KOPT-K1 (cell line): ENCODE results near the gene HPCA.

ENCODE experiments used
- H3K27ac ChIP-seq: fragments of 200-600 bp; sonication (generic); 2 replicates; pipeline ENCODE4 v1.5.1; 2016; ENCODE audit warnings: antibody characterized with exemption, mild to moderate bottlenecking, low read depth, low read length; ENCODE audit not compliant: poor library complexity, severe bottlenecking
- H3K36me3 ChIP-seq: fragments of 200-600 bp; sonication (generic); 2 replicates; pipeline ENCODE4 v1.5.1; 2017; ENCODE audit warnings: antibody characterized with exemption, mild to moderate bottlenecking, low read length, moderate library complexity; ENCODE audit not compliant: insufficient read depth
- H3K9me3 ChIP-seq: fragments of 200-600 bp; sonication (generic); 2 replicates; pipeline ENCODE4 v1.5.1; 2017; ENCODE audit warnings: antibody characterized with exemption, low read length, mild to moderate bottlenecking; ENCODE audit not compliant: insufficient read depth, poor library complexity, severe bottlenecking

The HPCA gene

DNA sequence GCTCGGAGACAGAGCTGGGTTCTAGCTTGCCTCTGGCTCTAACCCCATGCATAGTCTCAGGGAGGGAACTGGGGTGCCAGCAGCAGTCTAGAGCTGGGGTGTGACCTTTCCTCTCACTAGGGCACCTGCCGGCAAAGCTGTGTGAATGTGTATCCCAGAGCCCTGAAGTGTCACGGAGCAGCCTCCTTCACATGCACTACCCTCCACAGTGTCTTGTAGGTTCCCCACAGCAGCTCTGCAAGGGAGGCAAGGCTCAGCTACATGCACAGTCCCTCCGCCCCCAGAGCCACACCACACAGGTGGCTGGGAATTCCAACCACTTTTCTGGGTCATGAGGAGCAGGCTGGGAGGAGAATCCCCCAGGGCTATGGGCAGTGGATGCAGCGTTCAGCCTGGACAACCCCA is 7.7 kb upstream of the HPCA start:
- no peak overlapping the region for H3K27ac ChIP-seq
- H3K9me3 ChIP-seq: no peaks in the 10 kb centered on the region
- no peaks in the 10 kb centered on the region for H3K36me3 ChIP-seq

GRCh38 chr1:32881291-32881690 is 5.0 kb upstream of the HPCA start:
- no peak overlapping the region for H3K27ac ChIP-seq
- no peaks in the 10 kb centered on the region for H3K9me3 ChIP-seq
- no peaks in the 10 kb centered on the region for H3K36me3 ChIP-seq

- no peak overlapping the region for H3K27ac ChIP-seq
- no peaks in the 10 kb centered on the region for H3K9me3 ChIP-seq
- no peaks in the 10 kb centered on the region for H3K36me3 ChIP-seq
Observed at GRCh38 chr1:32881871-32882850, 4.1 kb upstream of the HPCA start.

- Histone ChIP-seq H3K27ac (no peak overlapping the region), H3K9me3 (no peaks in the 10 kb centered on the region), H3K36me3 (no peaks in the 10 kb centered on the region)
Observed at GRCh38 chr1:32883338-32884031, 2.8 kb upstream of the HPCA start.

- no peaks in the 10 kb centered on the region for H3K36me3 ChIP-seq
- no peak overlapping the region for H3K27ac ChIP-seq
- no peaks in the 10 kb centered on the region for H3K9me3 ChIP-seq
Observed at GRCh38 chr1:32884032-32884372, 2.3 kb upstream of the HPCA start.

DNA sequence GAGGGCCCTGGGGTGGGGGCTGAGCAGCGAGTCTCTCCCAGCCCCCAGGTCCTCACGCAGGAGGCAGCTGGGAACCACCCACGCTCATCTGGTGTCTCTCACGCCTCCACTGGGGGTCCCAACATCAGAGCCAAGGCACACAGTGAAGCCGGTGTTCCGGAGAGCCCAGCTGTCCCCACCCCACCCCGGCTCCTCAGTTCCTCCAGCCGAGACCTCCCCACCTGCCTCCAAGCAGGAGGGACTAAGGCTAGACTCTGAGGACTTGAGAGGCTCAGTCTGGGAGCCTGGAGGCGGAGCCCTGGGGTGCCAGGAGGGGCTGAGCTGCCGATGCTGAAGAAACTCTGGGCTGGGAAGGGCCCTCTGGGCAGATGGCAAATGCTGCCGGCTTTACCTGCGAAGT is 1.6 kb upstream of the HPCA start:
- H3K9me3 ChIP-seq: no peaks in the 10 kb centered on the region
- no peak overlapping the region for H3K27ac ChIP-seq
- H3K36me3 ChIP-seq: no peaks in the 10 kb centered on the region

DNA sequence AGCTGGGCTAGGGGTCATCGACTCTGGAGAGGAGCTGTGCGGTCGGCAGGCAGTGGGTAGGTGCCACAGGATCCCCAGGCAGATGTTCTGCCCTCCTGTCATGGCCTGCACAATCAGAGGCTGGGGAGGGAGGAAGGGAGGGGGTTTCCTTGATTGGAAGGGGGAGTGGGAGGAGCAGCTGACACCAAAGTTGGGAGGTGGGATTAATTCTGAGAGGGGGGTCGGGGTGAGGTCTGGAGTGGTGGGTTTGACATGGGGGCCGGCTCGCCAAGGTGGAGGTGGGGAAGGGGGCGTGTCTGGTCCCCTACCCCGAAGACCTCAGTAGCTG is 651 bp upstream of the HPCA start:
- Histone ChIP-seq H3K36me3 (no peaks in the 10 kb centered on the region), H3K9me3 (no peaks in the 10 kb centered on the region), H3K27ac (no peak overlapping the region)

DNA sequence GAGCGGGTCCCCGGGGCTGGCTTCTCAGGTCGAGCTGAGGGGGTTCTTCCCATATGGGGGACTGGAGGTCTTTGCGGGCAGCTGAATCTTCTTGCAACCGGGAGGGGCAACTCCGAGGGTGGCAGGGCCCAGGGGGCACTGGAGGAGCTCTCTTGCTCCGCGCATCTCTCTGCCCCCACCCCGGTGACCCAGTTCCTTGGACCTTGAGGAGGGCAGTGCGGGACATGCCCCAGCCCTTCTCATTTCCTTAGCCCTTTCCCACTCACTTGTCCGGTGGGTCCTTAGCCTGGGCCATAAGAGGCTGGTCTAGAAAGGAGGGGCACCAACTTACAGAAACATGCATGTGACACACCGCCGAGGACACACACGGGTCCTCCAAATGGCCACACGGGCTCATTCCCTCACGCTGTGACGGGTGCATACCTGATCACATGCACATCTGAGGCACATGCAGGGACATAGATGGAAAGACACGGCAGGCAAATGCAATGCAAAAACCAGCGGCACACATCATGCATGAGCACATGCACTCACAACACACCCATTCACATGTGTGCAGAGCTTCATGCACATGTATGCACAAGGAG is 630 bp downstream of the HPCA start:
- Histone ChIP-seq H3K36me3 (no peaks in the 10 kb centered on the region), H3K27ac (no peak overlapping the region), H3K9me3 (no peaks in the 10 kb centered on the region)

GRCh38 chr1:32887623-32888022 is 1.3 kb downstream of the HPCA start:
- Histone ChIP-seq H3K36me3 (no peaks in the 10 kb centered on the region), H3K9me3 (no peaks in the 10 kb centered on the region), H3K27ac (no peak overlapping the region)

DNA sequence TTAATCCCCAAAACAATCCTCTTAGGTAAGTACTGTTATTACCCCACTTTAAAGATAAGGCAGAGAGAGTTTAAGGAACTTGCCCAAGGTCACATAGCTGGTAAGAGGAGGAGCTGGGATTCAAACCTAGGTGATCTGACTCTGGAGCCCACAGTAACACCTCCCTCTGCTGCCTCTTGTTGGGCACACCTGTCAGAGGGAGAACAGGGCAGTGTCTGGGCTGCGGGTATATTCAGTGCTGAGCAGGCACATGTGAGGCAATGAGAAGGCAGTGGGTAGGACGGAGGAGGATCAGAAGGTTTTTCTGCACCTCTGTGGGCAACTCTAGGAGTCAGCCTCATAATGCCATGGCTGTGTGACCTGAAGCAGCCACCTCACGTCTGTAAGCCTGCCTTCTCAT is 1.8 kb downstream of the HPCA start:
- Histone ChIP-seq H3K36me3 (no peaks in the 10 kb centered on the region), H3K9me3 (no peaks in the 10 kb centered on the region), H3K27ac (no peak overlapping the region)

DNA sequence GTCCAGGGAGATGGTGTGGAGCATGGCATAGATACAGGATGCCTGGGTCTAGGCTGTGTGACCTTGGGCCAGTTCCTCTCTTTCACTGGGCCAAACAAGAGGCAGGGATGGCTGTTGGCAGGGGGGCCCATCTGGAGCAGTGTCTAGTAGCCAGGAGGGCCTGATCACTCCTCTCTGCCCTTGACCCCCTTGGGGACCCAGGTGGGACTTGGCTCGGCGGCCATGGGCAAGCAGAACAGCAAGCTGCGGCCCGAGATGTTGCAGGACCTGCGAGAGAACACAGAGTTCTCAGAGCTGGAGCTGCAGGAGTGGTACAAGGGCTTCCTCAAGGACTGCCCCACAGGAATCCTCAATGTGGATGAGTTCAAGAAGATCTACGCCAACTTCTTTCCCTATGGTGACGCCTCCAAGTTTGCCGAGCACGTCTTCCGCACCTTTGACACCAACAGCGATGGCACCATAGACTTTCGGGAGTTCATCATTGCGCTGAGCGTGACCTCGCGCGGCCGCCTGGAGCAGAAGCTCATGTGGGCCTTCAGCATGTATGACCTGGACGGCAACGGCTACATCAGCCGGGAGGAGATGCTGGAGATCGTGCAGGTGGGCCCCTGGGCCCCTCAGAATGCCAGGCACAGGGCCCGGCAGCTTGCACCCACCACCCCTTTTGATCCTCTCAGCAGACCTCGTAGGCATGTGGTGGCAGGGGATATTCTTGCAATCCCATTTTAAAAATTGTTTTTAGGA is 2.6 kb downstream of the HPCA start:
- no peak overlapping the region for H3K27ac ChIP-seq
- H3K36me3 ChIP-seq: no peaks in the 10 kb centered on the region
- no peaks in the 10 kb centered on the region for H3K9me3 ChIP-seq

DNA sequence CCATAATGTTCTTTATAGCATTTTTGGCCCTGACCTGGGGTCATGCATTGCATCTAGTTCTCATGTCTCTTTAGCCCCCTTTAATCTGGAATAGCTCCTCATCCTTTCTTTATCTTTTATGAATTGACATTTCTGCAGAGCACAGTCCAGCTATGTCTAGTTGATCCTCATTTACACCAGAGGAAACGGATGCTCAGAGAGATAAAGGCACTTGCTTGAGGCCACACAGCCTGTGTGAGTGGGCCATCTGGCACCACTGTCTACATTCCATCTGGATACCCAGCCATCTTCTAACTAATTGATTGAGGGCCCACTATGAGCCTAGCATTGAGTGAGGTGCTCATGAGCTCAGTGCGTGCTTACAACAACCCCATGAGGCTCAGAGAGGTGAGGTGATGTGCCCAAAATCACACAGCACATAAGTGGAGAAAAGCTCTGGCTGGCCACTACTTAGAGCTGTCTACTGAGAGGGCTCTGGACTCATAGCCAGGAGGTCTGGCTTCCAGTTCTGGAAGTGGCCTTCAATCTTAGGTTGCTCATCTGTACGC is 3.5 kb downstream of the HPCA start:
- no peaks in the 10 kb centered on the region for H3K9me3 ChIP-seq
- no peak overlapping the region for H3K27ac ChIP-seq
- H3K36me3 ChIP-seq: no peaks in the 10 kb centered on the region

DNA sequence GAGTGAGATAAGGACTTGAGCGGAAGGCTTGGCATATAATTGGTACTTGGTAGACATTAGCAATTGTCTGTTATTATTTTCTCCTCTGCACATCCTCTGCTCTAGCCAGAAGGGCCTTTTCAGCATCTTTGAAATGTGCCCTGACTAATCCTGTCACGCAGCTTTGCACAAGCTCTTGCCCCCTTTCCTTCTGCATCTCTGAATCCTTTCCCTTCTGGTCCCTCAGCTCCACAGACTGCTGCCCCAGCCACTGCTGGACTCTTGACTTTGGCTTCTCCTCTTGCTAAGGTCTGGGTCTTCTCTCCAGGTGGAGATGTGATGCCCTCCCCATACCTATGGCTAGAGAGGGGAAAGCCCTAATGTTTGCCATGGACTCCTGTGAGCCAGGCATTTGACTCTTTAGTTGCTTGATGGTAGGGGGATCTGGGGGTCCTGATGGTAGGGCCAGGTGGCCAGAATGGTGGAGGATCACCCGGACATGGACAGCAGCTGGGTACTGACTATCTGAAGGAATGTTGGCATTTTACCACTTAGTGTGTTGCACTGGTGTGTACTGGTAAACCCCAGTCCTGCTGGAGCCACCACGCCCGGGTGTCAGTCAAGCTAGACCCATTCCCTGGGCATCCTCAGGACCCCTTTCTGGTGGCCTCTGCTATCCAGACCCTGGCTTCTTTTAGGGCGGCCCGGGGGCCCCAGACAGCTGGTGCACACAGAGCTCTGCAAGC is 4.4 kb downstream of the HPCA start:
- Histone ChIP-seq H3K36me3 (no peaks in the 10 kb centered on the region), H3K27ac (no peak overlapping the region), H3K9me3 (no peaks in the 10 kb centered on the region)

DNA sequence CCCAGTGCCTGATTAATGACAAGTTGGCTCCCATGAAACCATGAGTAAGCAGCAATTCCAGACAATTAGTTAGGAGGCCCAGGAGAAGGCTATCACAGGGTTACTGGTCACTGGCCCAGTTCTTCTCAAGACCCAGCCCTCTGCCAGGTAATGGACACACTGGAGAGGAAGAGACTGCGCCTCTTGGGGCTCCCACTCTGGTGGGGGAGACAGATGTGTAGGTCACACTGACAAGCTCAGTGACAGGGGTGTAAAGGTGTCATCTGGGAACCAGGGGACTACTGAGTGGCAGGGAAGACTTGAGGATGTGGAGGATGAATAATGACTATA is 4.9 kb downstream of the HPCA start:
- no peaks in the 10 kb centered on the region for H3K36me3 ChIP-seq
- H3K9me3 ChIP-seq: no peaks in the 10 kb centered on the region
- H3K27ac ChIP-seq: no peak overlapping the region
